Measurements from ENCODE around the gene KCTD2. TPM values are rescaled to one million over a fixed set of nuclear protein-coding genes. Genes with fewer than 3 reads are reported as not detected.
A peak's percentile ranks its signal among the peaks of the same experiment; 100 is the strongest.

The KCTD2 gene
- total RNA-seq, 3 donors from 2014 or later (not counting 1 experiment from before 2014, with no cell fraction given) = 17.4 to 27.0 (median 24.7) TPM

- 2% methylated on average over 10 of the region's 10 CpGs for WGBS (ENCODE audit: insufficient coverage)
- Mint-ChIP-seq H3K9me3 (no peaks in the 10 kb centered on the region), H3K27ac (peak overlapping the region; percentile 88 to 95), H3K36me3 (no peaks in the 10 kb centered on the region), H3K4me1 (peaks cover 17 to 33% of the 10 kb centered on the region in 2 donors), H3K27me3 (ENCODE audit: low read depth in 2 of 2) (no peaks in the 10 kb centered on the region), H3K4me3 (peak overlapping the region; percentile 95)
- TF ChIP-seq CTCF (IDR thresholded peaks at IDR 0.05) = no peak
- intact Hi-C loops (cut with micrococcal nuclease) = loop anchor here (2.0 kb wide), 2 partner anchors 34 to 52 kb away; partner anchors contain the start of genes ATP5PD and KCTD2
- no peaks in the 10 kb centered on the region for H3K27me3 ChIP-seq (ENCODE audit: control insufficient read depth, insufficient read depth, low read length)
- no peaks in the 10 kb centered on the region for H3K9me3 ChIP-seq (ENCODE audit: control insufficient read depth, insufficient read depth, low read length)
- no peaks in the 10 kb centered on the region for H3K36me3 ChIP-seq (ENCODE audit: control insufficient read depth, insufficient read depth, low read length)
- H3K4me1 ChIP-seq (ENCODE audit: control insufficient read depth, insufficient read depth, low read length) = peaks cover 16% of the 10 kb centered on the region
- peak overlapping the region; percentile 76 for H3K4me3 ChIP-seq (ENCODE audit: low read length)
- peak overlapping the region; percentile 82 for H3K27ac ChIP-seq (ENCODE audit: low read length)
- DNase-seq (no peak), ATAC-seq (no peak)
These were observed 33.9 kb upstream of the KCTD2 start for GRCh38 chr17:75013092-75013559.

GRCh38 chr17:75019146-75019545, 27.9 kb upstream of the KCTD2 start:
- TF ChIP-seq CTCF (IDR thresholded peaks at IDR 0.05) = no peak
- H3K4me1 Mint-ChIP-seq = peaks cover under 1 to 16% of the 10 kb centered on the region in 2 donors
- 99% methylated on average over 5 of the region's 5 CpGs for WGBS (ENCODE audit: insufficient coverage)
- Histone ChIP-seq H3K27ac (ENCODE audit: low read length) (no peak overlapping the region), H3K9me3 (ENCODE audit: control insufficient read depth, insufficient read depth, low read length) (no peaks in the 10 kb centered on the region), H3K36me3 (ENCODE audit: control insufficient read depth, insufficient read depth, low read length) (peaks cover 39% of the 10 kb centered on the region), H3K4me3 (ENCODE audit: low read length) (no peak overlapping the region), H3K4me1 (ENCODE audit: control insufficient read depth, insufficient read depth, low read length) (no peaks in the 10 kb centered on the region), H3K27me3 (ENCODE audit: control insufficient read depth, insufficient read depth, low read length) (no peaks in the 10 kb centered on the region)
- intact Hi-C loops (cut with micrococcal nuclease) = no loop called here
- ATAC-seq = no peak
- no peaks in the 10 kb centered on the region for H3K36me3 Mint-ChIP-seq
- no peak overlapping the region for H3K4me3 Mint-ChIP-seq
- DNase-seq = no peak
- H3K9me3 Mint-ChIP-seq = no peaks in the 10 kb centered on the region
- no peaks in the 10 kb centered on the region for H3K27me3 Mint-ChIP-seq (ENCODE audit: low read depth in 2 of 2)
- no peak overlapping the region for H3K27ac Mint-ChIP-seq

GRCh38 chr17:75019710-75020109, 27.3 kb upstream of the KCTD2 start:
- intact Hi-C loops (cut with micrococcal nuclease) = no loop called here
- H3K4me3 ChIP-seq (ENCODE audit: low read length) = no peak overlapping the region
- no peaks in the 10 kb centered on the region for H3K27me3 Mint-ChIP-seq (ENCODE audit: low read depth in 2 of 2)
- H3K36me3 Mint-ChIP-seq = no peaks in the 10 kb centered on the region
- no peak overlapping the region for H3K4me3 Mint-ChIP-seq
- no peaks in the 10 kb centered on the region for H3K9me3 Mint-ChIP-seq
- DNase-seq (no peak), ATAC-seq (no peak)
- H3K9me3 ChIP-seq (ENCODE audit: control insufficient read depth, insufficient read depth, low read length) = no peaks in the 10 kb centered on the region
- no peak for TF ChIP-seq CTCF (IDR thresholded peaks at IDR 0.05)
- peaks cover 39% of the 10 kb centered on the region for H3K36me3 ChIP-seq (ENCODE audit: control insufficient read depth, insufficient read depth, low read length)
- no peak overlapping the region for H3K27ac Mint-ChIP-seq
- H3K27ac ChIP-seq (ENCODE audit: low read length) = no peak overlapping the region
- H3K4me1 ChIP-seq (ENCODE audit: control insufficient read depth, insufficient read depth, low read length) = peaks cover under 1% of the 10 kb centered on the region
- no peaks in the 10 kb centered on the region for H3K27me3 ChIP-seq (ENCODE audit: control insufficient read depth, insufficient read depth, low read length)
- 95% methylated on average over 3 of the region's 3 CpGs for WGBS (ENCODE audit: insufficient coverage)
- peaks cover 0 to 13% of the 10 kb centered on the region in 2 donors for H3K4me1 Mint-ChIP-seq
